AG04450 (cell line): ENCODE measurements around the gene NFIA. TPM values are rescaled to one million over a fixed set of nuclear protein-coding genes. Genes with fewer than 3 reads are reported as not detected.
A peak's percentile ranks its signal among the peaks of the same experiment; 100 is the strongest.

Experiments
- CTCF ChIA-PET: fragments of 300-600, 350-600 bp; formaldehyde crosslinking; extraction: SDS; loops from one replicate; lab custom pipeline; 2022; ENCODE audit warnings: antibody characterized with exemption, inconsistent platforms; lab: Charles Lee
- POLR2A ChIA-PET: fragments of 350-600 bp; formaldehyde crosslinking; extraction: SDS; loops from one replicate; lab custom pipeline; 2021; ENCODE audit warnings: antibody characterized with exemption, inconsistent platforms; lab: Yijun Ruan, JAX
- DNase-seq: peaks from one replicate; pipeline ENCODE4 v3.0.0-alpha.2; 2011; ENCODE audit warnings: low read depth, low spot score
- H3K27ac ChIP-seq: one replicate; pipeline ENCODE4 v1.5.1; 2012; ENCODE audit warnings: low read depth, low read length, control low read depth
- H3K27me3 ChIP-seq: one replicate; pipeline ENCODE4 v1.6.0; 2012; ENCODE audit warnings: low read length; ENCODE audit not compliant: control insufficient read depth, insufficient read depth
- H3K4me3 ChIP-seq: 2 replicates; pipeline ENCODE4 v1.5.1; 2011; ENCODE audit warnings: mild to moderate bottlenecking, low read depth, low read length, control low read depth
- H3K9me3 ChIP-seq: 2 replicates; pipeline ENCODE4 v1.5.1; 2012; ENCODE audit warnings: low read length; ENCODE audit not compliant: control insufficient read depth, insufficient read depth
- polyA plus RNA-seq: library from polyadenylated mRNA; depleted of rRNA; stranded (reverse); fragments of >200 nt; gene quantifications from 2 replicates; pipeline ENCODE4 v1.2.3, GENCODE V29; 2011
- TF ChIP-seq, protein P1 (sequence below): IDR thresholded peaks from 2 replicates; pipeline ENCODE4 v1.5.1; 2011; ENCODE audit warnings: low read depth, low read length, control low read depth, inconsistent platforms

The NFIA gene
- polyA plus RNA-seq, 1 experiment = 3.9 TPM

DNA sequence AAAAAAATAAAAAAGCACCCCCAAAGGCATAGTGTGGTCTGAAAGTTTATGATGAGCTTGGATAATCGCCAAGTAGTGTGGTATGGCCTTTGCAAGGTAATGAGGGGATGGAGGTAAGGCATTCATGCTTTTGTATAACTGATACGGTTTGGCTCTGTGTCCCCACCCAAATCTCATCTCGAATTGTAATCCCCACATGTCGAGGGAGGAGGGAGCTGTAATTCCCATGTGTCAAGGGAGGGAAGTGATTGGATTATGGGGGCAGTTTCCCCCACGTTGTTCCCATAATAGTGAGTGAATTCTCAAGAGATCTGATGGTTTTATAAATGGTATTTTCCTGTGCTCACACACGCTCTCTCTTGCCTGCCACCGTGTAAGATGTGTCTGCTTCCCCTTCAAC lies 215.5 kb downstream of the NFIA start:
- Histone ChIP-seq H3K27ac (no peak overlapping the region), H3K27me3 (no peaks in the 10 kb centered on the region), H3K9me3 (no peaks in the 10 kb centered on the region), H3K4me3 (no peak overlapping the region)
- DNase-seq = no peak
- TF ChIP-seq, protein P1, sequence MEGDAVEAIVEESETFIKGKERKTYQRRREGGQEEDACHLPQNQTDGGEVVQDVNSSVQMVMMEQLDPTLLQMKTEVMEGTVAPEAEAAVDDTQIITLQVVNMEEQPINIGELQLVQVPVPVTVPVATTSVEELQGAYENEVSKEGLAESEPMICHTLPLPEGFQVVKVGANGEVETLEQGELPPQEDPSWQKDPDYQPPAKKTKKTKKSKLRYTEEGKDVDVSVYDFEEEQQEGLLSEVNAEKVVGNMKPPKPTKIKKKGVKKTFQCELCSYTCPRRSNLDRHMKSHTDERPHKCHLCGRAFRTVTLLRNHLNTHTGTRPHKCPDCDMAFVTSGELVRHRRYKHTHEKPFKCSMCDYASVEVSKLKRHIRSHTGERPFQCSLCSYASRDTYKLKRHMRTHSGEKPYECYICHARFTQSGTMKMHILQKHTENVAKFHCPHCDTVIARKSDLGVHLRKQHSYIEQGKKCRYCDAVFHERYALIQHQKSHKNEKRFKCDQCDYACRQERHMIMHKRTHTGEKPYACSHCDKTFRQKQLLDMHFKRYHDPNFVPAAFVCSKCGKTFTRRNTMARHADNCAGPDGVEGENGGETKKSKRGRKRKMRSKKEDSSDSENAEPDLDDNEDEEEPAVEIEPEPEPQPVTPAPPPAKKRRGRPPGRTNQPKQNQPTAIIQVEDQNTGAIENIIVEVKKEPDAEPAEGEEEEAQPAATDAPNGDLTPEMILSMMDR = no peak
- ChIA-PET POLR2A (no interaction called here), CTCF (no interaction called here)

DNA sequence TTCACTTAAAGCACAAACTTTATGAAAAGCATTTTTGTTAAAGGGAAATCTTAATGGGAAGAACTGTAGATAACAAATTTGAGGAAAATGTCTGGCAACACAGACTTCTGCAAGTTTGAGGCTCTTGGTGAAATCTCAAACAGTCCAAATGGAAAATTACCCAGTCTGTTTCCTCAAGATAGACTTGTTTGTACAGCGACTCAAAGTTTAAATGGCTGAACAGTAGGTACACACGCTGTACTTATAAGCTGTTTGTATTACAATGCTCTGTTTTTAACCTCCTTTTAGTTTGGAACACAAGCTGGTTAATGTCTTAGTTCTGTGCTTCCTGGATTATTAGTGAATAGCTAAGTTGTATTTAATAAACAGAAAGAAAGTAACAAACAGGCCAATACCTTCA lies 217.1 kb downstream of the NFIA start:
- TF ChIP-seq, protein P1 = no peak
- POLR2A ChIA-PET = no interaction called here
- H3K4me3 ChIP-seq = no peak overlapping the region
- H3K27me3 ChIP-seq = no peaks in the 10 kb centered on the region
- no peak for DNase-seq
- no peak overlapping the region for H3K27ac ChIP-seq
- no peaks in the 10 kb centered on the region for H3K9me3 ChIP-seq
- CTCF ChIA-PET = interaction anchor here (0.5 to 1.2 kb wide), 3 partner anchors 75 to 783 kb away, joined by 3 read pairs; no protein-coding TSS in a partner anchor

DNA sequence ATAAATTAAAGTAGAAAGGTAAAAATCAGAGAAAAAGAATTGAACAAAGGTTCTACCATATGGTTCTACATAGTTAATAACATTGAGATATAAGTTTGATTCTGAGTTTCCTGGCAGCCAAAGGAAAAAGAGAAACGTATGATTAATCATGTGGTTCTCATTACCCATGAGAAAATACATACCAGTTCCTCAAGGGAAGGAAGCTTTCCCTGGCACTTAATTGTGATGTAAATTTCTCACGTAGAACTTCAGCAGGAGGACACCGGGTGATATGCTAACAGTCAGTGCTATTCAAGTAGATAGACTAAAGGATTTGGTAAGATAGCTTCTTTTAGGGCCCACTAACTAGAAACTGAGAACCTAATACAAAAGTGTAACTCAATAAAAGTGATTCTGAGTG lies 218.5 kb downstream of the NFIA start:
- POLR2A ChIA-PET = interaction anchor here (0.5 kb wide), 1 partner anchor 669 kb away, joined by 4 read pairs; no protein-coding TSS in a partner anchor
- Histone ChIP-seq H3K27ac (no peak overlapping the region), H3K4me3 (no peak overlapping the region), H3K9me3 (no peaks in the 10 kb centered on the region), H3K27me3 (peaks cover 2% of the 10 kb centered on the region)
- CTCF ChIA-PET = interaction anchor here (0.9 kb wide), 1 partner anchor 251 kb away, joined by 3 read pairs; no protein-coding TSS in a partner anchor
- TF ChIP-seq, protein P1 = no peak
- DNase-seq = no peak

DNA sequence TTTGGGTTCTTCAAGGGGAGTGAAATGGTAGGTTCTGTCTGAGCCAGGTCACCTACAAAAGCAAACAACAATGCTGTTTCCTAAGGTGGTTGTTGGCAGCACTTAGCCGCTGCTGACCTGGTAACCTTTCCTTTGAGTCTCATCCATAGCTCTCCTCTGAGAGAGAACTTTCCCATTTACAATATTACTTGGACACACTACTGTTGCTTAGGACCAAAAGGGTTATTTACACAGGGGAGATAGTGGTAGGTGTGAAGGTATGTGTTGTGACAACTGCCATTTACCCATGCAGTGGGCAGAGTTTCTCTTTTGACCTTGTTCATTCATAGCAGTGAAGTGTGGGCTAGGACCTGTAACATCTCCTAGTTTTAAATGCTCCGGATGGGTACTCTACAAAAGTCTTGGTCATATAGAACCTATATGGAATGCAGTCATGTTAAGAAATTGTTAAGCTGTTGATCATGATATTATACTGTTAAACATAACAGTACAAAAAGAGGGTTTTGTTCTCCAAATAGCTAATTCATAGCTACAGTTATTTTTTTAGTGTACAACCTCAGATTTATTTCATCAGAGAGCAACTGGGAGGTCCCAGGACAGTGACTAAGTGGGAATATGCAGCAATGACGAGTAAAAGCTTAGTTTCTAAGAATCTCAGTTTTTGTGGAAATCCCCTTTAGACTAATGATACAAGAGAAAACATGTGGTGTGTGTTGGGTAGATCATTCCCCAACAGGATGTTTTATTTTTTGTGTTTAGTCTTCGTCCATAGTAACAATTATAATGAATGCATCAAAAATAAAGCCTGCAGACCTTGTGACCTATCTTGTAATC lies 219.7 kb downstream of the NFIA start:
- H3K27me3 ChIP-seq = peaks cover 2% of the 10 kb centered on the region
- TF ChIP-seq, protein P1 = no peak
- H3K9me3 ChIP-seq = no peaks in the 10 kb centered on the region
- ChIA-PET POLR2A (interaction anchor here (0.6 kb wide), 1 partner anchor 77 kb away, joined by 4 read pairs; no protein-coding TSS in a partner anchor), CTCF (interaction anchor here (1.2 kb wide), 1 partner anchor 551 kb away, joined by 3 read pairs; no protein-coding TSS in a partner anchor)
- peak; percentile 8 for DNase-seq
- H3K4me3 ChIP-seq = no peak overlapping the region
- no peak overlapping the region for H3K27ac ChIP-seq
